Lung microvascular endothelial cell (primary cell): ENCODE data around the gene S100A4. TPM values are rescaled to one million over a fixed set of nuclear protein-coding genes. Genes with fewer than 3 reads are reported as not detected.
A peak's percentile ranks its signal among the peaks of the same experiment; 100 is the strongest.
"Not testable (repeated sequence)": the region's sequence is repeated elsewhere in the genome, so short reads cannot be mapped to it uniquely, and the experiment has no call there.

Experiments used
- DNase-seq, 2 donors: peaks; one replicate each; pipeline versions ENCODE4 v3.0.0 to v3.0.0-alpha.2; 2010; ENCODE audit warnings: low read depth in 2 of 2
- total RNA-seq: library from RNA; depleted of rRNA; stranded (reverse); fragments of >200 nt; gene quantifications from 2 replicates; pipeline ENCODE4 v1.2.1, GENCODE V29; 2014

S100A4 gene
- 0.60 and 5.4 TPM in 2 replicates for total RNA-seq

GRCh38 chr1:153545067-153546055 lies at the start of gene S100A4:
Gene S100A4, minus strand, starts transcription at chr1:153545806. Its CDS starts 1,012 bp downstream, at chr1:153544794.
- DNase-seq: peak; percentile 70 to 94

DNA sequence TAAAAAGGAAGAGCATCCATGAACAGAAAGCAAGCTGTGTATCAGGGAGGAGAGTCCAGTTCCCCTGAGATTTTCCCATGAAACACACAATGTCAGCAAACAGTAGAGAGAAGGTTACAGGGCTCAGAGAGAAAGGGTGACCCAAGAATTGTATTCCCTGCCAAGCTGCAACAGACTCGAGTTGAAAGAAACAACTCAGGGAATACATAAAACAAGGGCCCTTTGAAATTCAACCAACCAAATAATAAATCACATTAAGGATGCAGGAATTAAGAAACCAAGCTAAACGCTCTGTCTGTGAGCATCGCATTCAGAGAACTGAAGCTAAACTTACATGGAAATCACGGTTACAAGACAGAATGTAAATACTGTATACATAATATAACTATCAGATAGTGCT lies 47.1 kb upstream of the S100A4 start:
- DNase-seq: no peak

- no peak for DNase-seq
These were observed 42.9 kb upstream of the S100A4 start for GRCh38 chr1:153588482-153588881.

GRCh38 chr1:153588033-153588432 lies 42.4 kb upstream of the S100A4 start:
- not testable (repeated sequence) for DNase-seq

DNA sequence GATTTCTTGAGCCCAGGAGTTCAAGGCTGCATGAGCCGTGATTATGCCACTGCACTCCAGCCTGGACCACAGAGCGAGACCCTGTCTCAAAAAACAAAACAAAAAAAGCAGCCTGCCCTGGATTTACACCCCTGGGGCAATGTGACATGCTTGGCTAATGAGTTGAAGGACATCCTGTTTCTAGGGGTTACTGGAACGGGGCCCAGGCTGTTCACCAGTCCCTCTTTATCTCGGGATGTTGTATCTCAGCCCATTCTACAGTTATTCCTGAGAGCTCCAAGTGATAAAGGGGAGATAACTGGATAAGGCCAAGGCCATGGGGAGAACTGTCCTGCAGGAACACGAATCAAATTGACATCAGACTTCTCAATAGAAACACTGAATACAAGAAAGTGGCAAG lies 41.7 kb upstream of the S100A4 start:
- DNase-seq: peak; percentile 25 to 49

DNA sequence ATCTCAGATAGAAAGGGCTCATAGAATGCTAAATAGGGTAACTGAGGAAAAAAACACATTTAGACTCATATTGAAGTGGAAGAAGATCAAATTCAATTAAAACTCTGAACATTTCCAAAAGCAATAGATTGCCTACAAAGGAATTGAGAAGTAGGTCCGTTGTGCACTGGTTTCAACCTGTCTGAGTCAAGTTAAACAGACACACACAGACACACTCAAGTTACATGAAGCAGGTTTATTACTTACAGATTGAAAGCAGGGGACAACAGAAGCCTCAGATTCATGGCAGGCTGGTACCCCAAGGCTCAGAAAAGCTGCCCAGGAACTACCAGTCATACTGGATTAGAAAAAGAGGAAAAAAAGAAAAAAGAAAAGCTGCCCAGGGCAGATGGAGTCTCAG lies 40.7 kb upstream of the S100A4 start:
- DNase-seq: no peak

GRCh38 chr1:153585006-153585405 lies 39.4 kb upstream of the S100A4 start:
- no peak for DNase-seq

DNA sequence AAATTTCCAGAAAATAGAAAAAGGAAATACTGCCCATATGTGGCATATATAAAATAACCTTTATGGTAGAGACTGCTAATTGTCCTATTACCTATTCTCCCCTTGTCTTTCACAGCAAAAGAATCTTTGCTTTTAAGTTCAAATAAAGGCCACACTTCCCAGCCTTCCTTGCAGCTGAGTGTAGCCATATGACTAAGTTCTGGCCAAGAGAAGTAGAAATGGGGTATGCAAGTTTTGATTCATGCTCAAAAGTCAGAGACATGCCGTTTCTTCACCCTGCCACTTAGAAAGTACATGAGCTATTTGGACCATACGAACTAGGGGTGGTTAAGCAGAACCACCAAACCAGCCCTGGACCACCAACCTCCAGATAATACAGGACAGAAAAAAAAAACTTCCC lies 38.4 kb upstream of the S100A4 start:
- no peak for DNase-seq

DNA sequence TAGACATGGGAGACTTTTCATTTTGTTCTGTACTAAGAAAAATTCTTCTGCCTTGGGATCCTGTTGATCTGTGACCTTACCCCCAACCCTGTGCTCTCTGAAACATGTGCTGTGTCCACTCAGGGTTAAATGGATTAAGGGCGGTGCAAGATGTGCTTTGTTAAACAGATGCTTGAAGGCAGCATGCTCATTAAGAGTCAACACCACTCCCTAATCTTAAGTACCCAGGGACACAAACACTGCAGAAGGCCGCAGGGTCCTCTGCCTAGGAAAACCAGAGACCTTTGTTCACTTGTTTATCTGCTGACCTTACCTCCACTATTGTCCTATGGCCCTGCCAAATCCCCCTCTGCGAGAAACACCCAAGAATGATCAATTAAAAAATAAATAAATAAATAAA lies 37.9 kb upstream of the S100A4 start:
- not testable (repeated sequence) for DNase-seq

- not testable (repeated sequence) for DNase-seq
These were observed 37.2 kb upstream of the S100A4 start for GRCh38 chr1:153582836-153583235.

GRCh38 chr1:153578936-153579335 lies 33.3 kb upstream of the S100A4 start:
- DNase-seq: no peak

GRCh38 chr1:153578490-153578889 lies 32.9 kb upstream of the S100A4 start:
- no peak for DNase-seq

GRCh38 chr1:153577624-153578051 lies 32.0 kb upstream of the S100A4 start:
- no peak for DNase-seq

DNA sequence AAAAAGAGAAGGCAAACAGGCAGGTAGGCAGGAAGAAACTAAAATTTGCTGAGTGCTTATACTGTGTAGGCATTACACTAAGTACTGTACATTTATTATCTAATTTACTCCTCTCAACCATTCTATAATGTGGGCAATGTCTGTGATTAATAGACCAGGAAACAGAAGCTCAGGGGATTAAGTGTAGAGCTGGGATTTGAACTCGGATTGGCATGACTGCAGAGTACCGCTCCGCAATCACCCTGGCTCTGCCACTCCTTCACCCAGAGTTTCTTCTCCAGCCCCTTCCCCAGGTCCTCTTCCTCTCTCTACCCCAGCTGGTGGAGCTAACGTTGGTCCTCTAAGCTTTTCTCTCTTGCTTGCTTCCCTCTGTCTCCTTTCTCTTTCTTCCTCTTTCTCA lies 31.5 kb upstream of the S100A4 start:
- DNase-seq: no peak

- DNase-seq: not testable (repeated sequence)
These were observed 29.9 kb upstream of the S100A4 start for GRCh38 chr1:153575497-153575896.

DNA sequence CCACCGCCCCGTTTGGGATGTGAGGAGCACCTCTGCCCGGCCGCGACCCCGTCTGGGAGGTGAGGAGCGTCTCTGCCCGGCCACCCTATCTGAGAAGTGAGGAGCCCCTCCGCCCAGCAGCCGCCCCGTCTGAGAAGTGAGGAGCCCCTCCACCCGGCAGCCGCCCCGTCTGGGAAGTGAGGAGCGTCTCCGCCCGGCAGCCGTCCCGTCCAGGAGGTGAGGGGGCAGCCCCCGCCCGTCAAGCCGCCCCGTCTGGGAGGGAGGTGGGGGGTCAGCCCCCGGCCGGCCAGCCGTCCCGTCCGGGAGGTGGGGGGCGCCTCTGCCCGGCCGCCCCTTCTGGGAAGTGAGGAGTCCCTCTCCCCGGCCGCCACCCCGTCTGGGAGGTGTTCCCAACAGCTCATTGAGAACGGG lies 29.5 kb upstream of the S100A4 start:
- DNase-seq: not testable (repeated sequence)

GRCh38 chr1:153573351-153573750 lies 27.7 kb upstream of the S100A4 start:
- DNase-seq: peak; percentile 31 to 39

DNA sequence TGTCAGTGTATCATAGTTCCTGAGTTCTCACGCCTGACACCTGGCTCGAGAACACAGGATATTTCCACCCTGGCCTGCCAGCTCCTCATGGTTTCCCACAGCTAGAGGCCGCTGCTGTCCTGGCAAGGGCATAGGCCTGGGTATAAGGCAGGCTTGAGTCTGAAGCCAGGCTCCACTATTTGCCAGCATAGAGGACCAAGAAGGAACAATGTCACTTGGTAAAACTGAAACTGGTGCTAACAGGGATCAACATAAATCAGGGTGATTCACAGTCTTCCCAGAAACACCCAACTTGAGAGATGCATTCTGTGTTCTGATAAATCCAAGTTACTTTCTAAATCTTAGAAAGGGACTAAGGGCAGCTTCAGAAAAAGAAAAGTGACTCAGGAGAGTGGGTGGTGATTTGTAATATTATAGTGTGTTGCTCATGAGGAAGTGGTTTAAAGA lies 27.0 kb upstream of the S100A4 start:
- peak; percentile 92 to 95 for DNase-seq

DNA sequence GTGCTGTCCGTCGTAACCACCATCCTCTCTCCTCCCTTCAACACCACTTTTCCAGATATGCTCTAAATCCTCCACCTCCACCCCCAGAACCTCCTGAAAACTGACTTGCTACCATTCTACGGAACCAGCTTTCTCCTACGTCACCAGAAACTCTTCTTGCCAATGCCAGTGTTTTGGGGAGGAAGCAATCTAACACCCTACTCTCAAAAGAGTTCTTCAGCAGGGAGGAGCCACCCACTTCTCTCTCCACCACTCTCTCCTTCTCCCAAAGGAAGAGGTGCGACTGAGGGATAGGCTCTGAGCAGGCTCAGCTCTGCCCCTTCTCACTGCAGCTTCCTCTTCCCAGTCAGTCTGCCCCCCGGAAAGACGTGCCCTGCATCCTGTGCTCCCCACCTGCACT lies 26.1 kb upstream of the S100A4 start:
- DNase-seq: no peak

DNA sequence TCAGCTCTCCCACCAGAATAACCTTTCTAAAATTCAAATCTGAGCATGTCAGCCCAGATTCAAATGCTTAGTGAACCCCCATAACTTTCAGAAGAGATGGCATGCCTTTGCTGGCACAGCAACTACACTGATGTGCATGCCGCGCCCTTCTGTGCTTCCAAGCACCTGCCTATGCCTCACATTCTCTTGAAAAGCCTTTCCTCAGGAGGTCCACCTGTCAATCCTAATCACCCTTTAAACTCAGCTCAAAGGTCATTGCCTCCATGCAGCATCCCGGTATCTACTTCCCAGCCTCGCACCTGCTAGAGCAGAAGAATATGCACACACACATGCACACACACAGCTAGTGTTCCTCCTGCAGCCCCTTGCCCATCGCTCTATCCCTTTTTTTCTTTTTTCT lies 25.3 kb upstream of the S100A4 start:
- no peak for DNase-seq

- no peak for DNase-seq
These were observed 23.9 kb upstream of the S100A4 start for GRCh38 chr1:153569465-153569864.

GRCh38 chr1:153568367-153569099 lies 22.9 kb upstream of the S100A4 start:
- peak; percentile 90 for DNase-seq
